Panc1 (cell line): Measurements from ENCODE around the gene PTBP3. TPM values are rescaled to one million over a fixed set of nuclear protein-coding genes. Genes with fewer than 3 reads are reported as not detected.
"Not testable (repeated sequence)": the region's sequence is repeated elsewhere in the genome, so short reads cannot be mapped to it uniquely, and the experiment has no call there.

Experiments used
- ATAC-seq: fragments of 200-7000 bp; cut with Tn5 transposase; 2 replicates; pipeline ENCODE4 v1.9.1; 2020; ENCODE audit warnings: mild to moderate bottlenecking, moderate library complexity
- BruUV-seq: library from RNA; stranded (reverse); fragments of 400-500 nt; replicated peaks from 2 replicates; lab custom pipeline; 2021; lab: Mats Ljungman, UMichigan
- CTCF ChIA-PET: fragments of 300-600 bp; sonication (Branson Sonifier 250); formaldehyde crosslinking; loops from one replicate; lab custom pipeline; 2022; ENCODE audit warnings: antibody characterized with exemption; lab: Charles Lee
- POLR2A ChIA-PET: fragments of 300-600 bp; sonication (Branson Sonifier 250); formaldehyde crosslinking; loops from one replicate; lab custom pipeline; 2022; ENCODE audit warnings: antibody characterized with exemption; lab: Charles Lee
- DNase-seq: peaks from one replicate; pipeline ENCODE4 v3.0.0-alpha.2; 2010; ENCODE audit warnings: low read depth, low spot score
- H3K27ac ChIP-seq: 2 replicates; pipeline ENCODE4 v1.5.1; 2011; ENCODE audit warnings: mild to moderate bottlenecking, low read length, inconsistent platforms
- H3K27me3 ChIP-seq: fragments of 200-500 bp; sonication (Bioruptor generic); 2 replicates; pipeline ENCODE4 v1.6.0; 2014; ENCODE audit warnings: low read length, inconsistent platforms; ENCODE audit not compliant: control insufficient read depth, insufficient read depth
- H3K36me3 ChIP-seq: fragments of 200-500 bp; sonication (Bioruptor generic); 2 replicates; pipeline ENCODE4 v1.5.1; 2014; ENCODE audit warnings: inconsistent platforms, mild to moderate bottlenecking, low read length, moderate library complexity; ENCODE audit not compliant: control insufficient read depth, insufficient read depth
- H3K4me1 ChIP-seq: 2 replicates; pipeline ENCODE4 v1.5.1; 2011; ENCODE audit warnings: inconsistent platforms, mild to moderate bottlenecking, low read length, moderate library complexity; ENCODE audit not compliant: control insufficient read depth, insufficient read depth
- H3K4me3 ChIP-seq, 2 experiments: 2 replicates each; pipeline ENCODE4 v1.5.1; 2011 to 2012; ENCODE audit warnings: low read depth in 2 of 2, low read length in 2 of 2, mild to moderate bottlenecking in 2 of 2, inconsistent platforms in 1 of 2, moderate library complexity in 1 of 2
- H3K9me3 ChIP-seq: fragments of 200-500 bp; sonication (Bioruptor generic); 2 replicates; pipeline ENCODE4 v1.5.1; 2014; ENCODE audit warnings: low read depth, mild to moderate bottlenecking, inconsistent platforms, low read length, moderate library complexity; ENCODE audit not compliant: control insufficient read depth, insufficient read depth
- POLR2AphosphoS5 ChIP-seq: IDR thresholded peaks from 2 replicates; pipeline ENCODE4 v1.6.1; 2012; ENCODE audit warnings: mild to moderate bottlenecking, low read depth, low read length, moderate library complexity
- REST ChIP-seq, 2 experiments: IDR thresholded peaks; 2 replicates each; pipeline ENCODE4 v1.6.1; 2011 to 2012; ENCODE audit warnings: low read depth in 2 of 2, control low read depth in 1 of 2, low read length in 1 of 2, mild to moderate bottlenecking in 1 of 2, moderate library complexity in 1 of 2; ENCODE audit not compliant: insufficient read depth in 1 of 2
- SIN3A ChIP-seq: IDR thresholded peaks from 2 replicates; pipeline ENCODE4 v1.6.1; 2012; ENCODE audit warnings: low read depth, mild to moderate bottlenecking, low read length, moderate library complexity, borderline replicate concordance; ENCODE audit not compliant: insufficient read depth
- TCF7L2 ChIP-seq: IDR thresholded peaks from 2 replicates; pipeline ENCODE4 v1.6.1; 2011; ENCODE audit warnings: mild to moderate bottlenecking, low read depth, low read length, inconsistent platforms
- in situ Hi-C: cut with HindIII; loops from 2 replicates; pipeline ENCODE4 v1.10.0; 2016; ENCODE audit warnings: low sequenced_read_pairs, low pct_unique_long_range_greater_than_20kb
- intact Hi-C: fragments of 100-400 bp; cut with micrococcal nuclease; formaldehyde crosslinking; loops from one replicate; pipeline ENCODE4 v1.10.0; 2022; ENCODE audit not compliant: unreplicated experiment
- total RNA-seq: library from RNA; stranded (reverse); gene quantifications from one replicate; pipeline ENCODE4 v1.2.1, GENCODE V29; 2021; ENCODE audit not compliant: unreplicated experiment
- TF ChIP-seq, protein P1 (sequence below): fragments of 450-650 bp; IDR thresholded peaks from 2 replicates; pipeline ENCODE4 v1.5.1; 2017; ENCODE audit warnings: mild to moderate bottlenecking

The PTBP3 gene
- total RNA-seq, 1 experiment from 2014 or later = 82.5 TPM

DNA sequence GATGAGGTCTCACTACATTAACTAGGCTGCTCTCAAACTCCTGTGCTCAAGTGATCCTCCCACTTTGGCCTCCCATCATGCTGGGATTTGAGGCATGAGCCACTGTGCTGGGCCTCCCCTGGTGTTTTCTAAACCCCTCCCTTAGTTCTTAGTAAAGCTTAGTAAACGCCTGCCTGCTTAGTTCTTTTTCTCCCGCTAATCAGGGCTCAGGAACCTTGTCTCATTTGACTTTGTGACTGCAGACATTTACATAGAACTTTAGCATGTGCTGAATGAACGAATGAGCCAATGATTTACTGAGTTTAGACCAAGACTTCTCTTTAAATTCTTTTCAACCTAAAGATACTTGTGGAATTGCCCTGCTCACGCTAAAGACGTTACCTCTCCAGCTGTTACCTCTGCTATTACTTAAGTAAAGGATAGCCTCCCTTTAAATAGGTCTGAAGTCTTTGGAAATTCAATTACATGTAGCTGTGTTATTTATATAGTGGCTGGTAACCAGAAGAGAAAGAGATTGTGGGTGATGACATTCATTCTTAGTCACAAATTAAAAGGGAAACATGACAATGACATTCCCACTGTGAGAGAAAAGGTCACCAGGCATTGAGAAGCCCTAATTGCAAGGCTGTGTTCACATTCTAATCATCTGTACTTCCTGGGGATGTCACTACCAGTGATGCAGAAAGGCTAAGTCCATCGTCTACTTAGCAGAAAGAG lies 139.7 kb downstream of the PTBP3 start:
- no peaks in the 10 kb centered on the region for H3K4me1 ChIP-seq
- H3K27ac ChIP-seq = no peak overlapping the region
- no peaks in the 10 kb centered on the region for H3K36me3 ChIP-seq
- intact Hi-C loops (no loop called here), in situ Hi-C loops (no loop called here)
- ChIA-PET CTCF (no interaction called here), POLR2A (no interaction called here)
- no peaks in the 10 kb centered on the region for H3K27me3 ChIP-seq
- no TSS peak for BruUV-seq
- no peaks in the 10 kb centered on the region for H3K9me3 ChIP-seq
- TF ChIP-seq, protein P1, sequence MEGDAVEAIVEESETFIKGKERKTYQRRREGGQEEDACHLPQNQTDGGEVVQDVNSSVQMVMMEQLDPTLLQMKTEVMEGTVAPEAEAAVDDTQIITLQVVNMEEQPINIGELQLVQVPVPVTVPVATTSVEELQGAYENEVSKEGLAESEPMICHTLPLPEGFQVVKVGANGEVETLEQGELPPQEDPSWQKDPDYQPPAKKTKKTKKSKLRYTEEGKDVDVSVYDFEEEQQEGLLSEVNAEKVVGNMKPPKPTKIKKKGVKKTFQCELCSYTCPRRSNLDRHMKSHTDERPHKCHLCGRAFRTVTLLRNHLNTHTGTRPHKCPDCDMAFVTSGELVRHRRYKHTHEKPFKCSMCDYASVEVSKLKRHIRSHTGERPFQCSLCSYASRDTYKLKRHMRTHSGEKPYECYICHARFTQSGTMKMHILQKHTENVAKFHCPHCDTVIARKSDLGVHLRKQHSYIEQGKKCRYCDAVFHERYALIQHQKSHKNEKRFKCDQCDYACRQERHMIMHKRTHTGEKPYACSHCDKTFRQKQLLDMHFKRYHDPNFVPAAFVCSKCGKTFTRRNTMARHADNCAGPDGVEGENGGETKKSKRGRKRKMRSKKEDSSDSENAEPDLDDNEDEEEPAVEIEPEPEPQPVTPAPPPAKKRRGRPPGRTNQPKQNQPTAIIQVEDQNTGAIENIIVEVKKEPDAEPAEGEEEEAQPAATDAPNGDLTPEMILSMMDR = no peak
- no peak for TF ChIP-seq TCF7L2
- TF ChIP-seq REST (IDR thresholded peaks at IDR 0.05; ENCODE audit: insufficient read depth in 1 of 2, low read depth in 2 of 2, low read length in 1 of 2) = no peak
- no peak for TF ChIP-seq POLR2AphosphoS5
- TF ChIP-seq SIN3A = no peak
- ATAC-seq = no peak
- no peak for DNase-seq
- no peak overlapping the region for H3K4me3 ChIP-seq

DNA sequence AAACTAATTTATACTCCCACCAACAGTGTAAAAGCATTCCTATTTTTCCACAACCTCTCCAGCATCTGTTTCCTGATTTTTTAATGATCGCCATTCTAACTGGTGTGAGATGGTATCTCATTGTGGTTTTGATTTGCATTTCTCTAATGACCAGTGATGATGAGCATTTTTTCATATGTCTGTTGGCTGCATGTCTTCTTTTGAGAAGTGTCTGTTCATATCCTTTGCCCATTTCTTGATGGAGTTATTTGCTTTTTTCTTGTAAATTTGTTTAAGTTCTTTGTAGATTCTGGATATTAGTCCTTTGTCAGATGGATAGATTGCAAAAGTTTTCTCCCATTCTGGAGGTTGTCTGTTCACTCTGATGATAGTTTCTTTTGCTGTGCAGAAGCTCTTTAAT lies 143.1 kb downstream of the PTBP3 start:
- H3K4me3 ChIP-seq, H3K27ac ChIP-seq, H3K4me1 ChIP-seq, H3K36me3 ChIP-seq, CTCF ChIA-PET, in situ Hi-C loops, H3K27me3 ChIP-seq, H3K9me3 ChIP-seq, intact Hi-C loops, DNase-seq, ATAC-seq, BruUV-seq, POLR2A ChIA-PET: not testable (repeated sequence)

DNA sequence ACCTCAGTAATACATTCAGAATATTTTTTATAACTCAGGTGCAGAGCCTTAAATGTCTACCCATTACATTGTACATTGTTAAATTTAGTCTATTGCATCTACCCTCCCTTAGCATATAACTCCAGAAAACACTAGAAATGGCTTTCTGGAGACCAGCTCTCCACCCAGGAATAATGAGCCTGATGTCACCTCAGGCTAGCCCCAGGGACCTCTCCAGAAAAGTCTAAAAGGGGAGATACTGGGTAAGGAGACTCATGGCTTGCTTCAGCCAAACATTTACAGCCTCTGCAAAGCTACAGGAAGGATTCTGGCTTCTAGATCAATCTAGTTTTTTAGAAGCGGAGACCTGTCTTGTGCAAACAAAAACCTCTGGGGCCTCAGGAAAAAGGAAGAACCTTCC lies 144.5 kb downstream of the PTBP3 start:
- ChIA-PET POLR2A (no interaction called here), CTCF (no interaction called here)
- no TSS peak for BruUV-seq
- 0 out of 2 replicates have a peak, but pooled peaks have one; percentile 38 for ATAC-seq
- in situ Hi-C loops (no loop called here), intact Hi-C loops (no loop called here)
- Histone ChIP-seq H3K27me3 (no peaks in the 10 kb centered on the region), H3K36me3 (no peaks in the 10 kb centered on the region), H3K9me3 (no peaks in the 10 kb centered on the region), H3K4me3 (no peak overlapping the region), H3K27ac (no peak overlapping the region), H3K4me1 (no peaks in the 10 kb centered on the region)
- DNase-seq = no peak
- TF ChIP-seq SIN3A (no peak), TCF7L2 (no peak), REST (IDR thresholded peaks at IDR 0.05; ENCODE audit: insufficient read depth in 1 of 2, low read depth in 2 of 2, low read length in 1 of 2) (no peak)
- TF ChIP-seq, protein P1 = no peak
